CD14-positive monocyte (primary cell): ENCODE data around the gene U2SURP. TPM values are rescaled to one million over a fixed set of nuclear protein-coding genes. Genes with fewer than 3 reads are reported as not detected.

Source experiments
- DNase-seq, 3 donors: peaks; one replicate each; pipeline ENCODE4 v3.0.0-alpha.2; 2011 to 2022
- H2AFZ ChIP-seq: 2 replicates; pipeline ENCODE4 v1.6.0; 2012; ENCODE audit warnings: mild to moderate bottlenecking, low read depth, low read length, inconsistent platforms; ENCODE audit not compliant: insufficient read depth, poor library complexity, severe bottlenecking
- H3K27ac ChIP-seq, 2 donors: 1 replicate in 1 of 2; 2 replicates in 1 of 2; pipeline ENCODE4 v1.5.1; 2012 to 2013; ENCODE audit warnings: low read length in 2 of 2, control low read depth in 1 of 2, inconsistent platforms in 1 of 2, low read depth in 1 of 2, mild to moderate bottlenecking in 1 of 2
- H3K27me3 ChIP-seq, 2 donors: one replicate each; pipeline versions ENCODE4 v1.6.0 to v1.6.1; 2011 to 2013; ENCODE audit warnings: low read length in 2 of 2; ENCODE audit not compliant: control insufficient read depth in 2 of 2, insufficient read depth in 2 of 2
- H3K36me3 ChIP-seq, 2 donors: replicated peaks in 1 of 2; 1 replicate in 1 of 2; 2 replicates in 1 of 2; pipeline versions ENCODE4 v1.5.1 to v1.6.1; 2012 to 2013; ENCODE audit warnings: low read length in 2 of 2, control low read depth in 1 of 2, inconsistent platforms in 1 of 2, mild to moderate bottlenecking in 1 of 2; ENCODE audit not compliant: insufficient read depth in 2 of 2, control insufficient read depth in 1 of 2
- H3K4me1 ChIP-seq, 2 donors: 1 replicate in 1 of 2; 2 replicates in 1 of 2; pipeline versions ENCODE4 v1.5.1 to v1.6.1; 2012 to 2013; ENCODE audit warnings: low read length in 2 of 2, control low read depth in 1 of 2, inconsistent platforms in 1 of 2, mild to moderate bottlenecking in 1 of 2, moderate library complexity in 1 of 2; ENCODE audit not compliant: insufficient read depth in 2 of 2, control insufficient read depth in 1 of 2
- H3K4me2 ChIP-seq: replicated peaks from 2 replicates; pipeline ENCODE3; 2012; ENCODE audit warnings: low read length, moderate library complexity, mild to moderate bottlenecking; ENCODE audit not compliant: poor library complexity, severe bottlenecking; ENCODE audit errors: extremely low read depth
- H3K4me3 ChIP-seq, 3 experiments: fragments of 200-600 bp in 1 of 3; sonication (generic) in 1 of 3; replicated peaks in 1 of 3; 1 replicate in 2 of 3; 2 replicates in 1 of 3; pipeline ENCODE4 v1.5.1; 2011 to 2013; ENCODE audit warnings: low read length in 3 of 3, mild to moderate bottlenecking in 3 of 3, control low read depth in 2 of 3, low read depth in 2 of 3, inconsistent platforms in 1 of 3, moderate library complexity in 1 of 3
- H3K79me2 ChIP-seq: 2 replicates; pipeline ENCODE4 v1.6.0; 2012; ENCODE audit warnings: mild to moderate bottlenecking, control low read depth, inconsistent platforms, low read length, moderate library complexity; ENCODE audit not compliant: insufficient read depth
- H3K9ac ChIP-seq: 2 replicates; pipeline ENCODE4 v1.6.0; 2017; ENCODE audit warnings: low read length, mild to moderate bottlenecking; ENCODE audit not compliant: insufficient read depth, poor library complexity, severe bottlenecking
- H3K9me3 ChIP-seq, 2 donors: replicated peaks in 1 of 2; 1 replicate in 1 of 2; 2 replicates in 1 of 2; pipeline versions ENCODE4 v1.5.1 to v1.6.1; 2012 to 2013; ENCODE audit warnings: low read length in 2 of 2, control low read depth in 1 of 2; ENCODE audit not compliant: control insufficient read depth in 1 of 2, insufficient read depth in 1 of 2
- H4K20me1 ChIP-seq: 2 replicates; pipeline ENCODE4 v1.6.0; 2012; ENCODE audit warnings: mild to moderate bottlenecking, low read length, control low read depth, moderate library complexity; ENCODE audit not compliant: insufficient read depth
- H3K27ac Mint-ChIP-seq, 7 donors: one replicate each; pipeline ENCODE4 v1.8.0; 2020; ENCODE audit warnings: mild to moderate bottlenecking in 7 of 7, mixed read lengths in 7 of 7, moderate library complexity in 6 of 7, inconsistent platforms in 2 of 7
- H3K27me3 Mint-ChIP-seq, 3 donors: one replicate each; pipeline ENCODE4 v1.8.0; 2021 to 2022; ENCODE audit warnings: low read depth in 3 of 3, mild to moderate bottlenecking in 3 of 3, mixed read lengths in 3 of 3, moderate library complexity in 3 of 3, inconsistent platforms in 1 of 3
- H3K36me3 Mint-ChIP-seq, 2 donors: one replicate each; pipeline ENCODE4 v1.8.0; 2020; ENCODE audit warnings: mixed read lengths in 2 of 2, inconsistent platforms in 1 of 2, mild to moderate bottlenecking in 1 of 2
- H3K4me1 Mint-ChIP-seq: one replicate; pipeline ENCODE4 v1.8.0; 2020; ENCODE audit warnings: mild to moderate bottlenecking, mixed read lengths
- H3K4me3 Mint-ChIP-seq, 2 donors: one replicate each; pipeline ENCODE4 v1.8.0; 2020; ENCODE audit warnings: mild to moderate bottlenecking in 2 of 2, mixed read lengths in 2 of 2, moderate library complexity in 1 of 2
- H3K9me3 Mint-ChIP-seq, 7 donors: one replicate each; pipeline ENCODE4 v1.8.0; 2020 to 2022; ENCODE audit warnings: mixed read lengths in 7 of 7, mild to moderate bottlenecking in 6 of 7, moderate library complexity in 6 of 7, inconsistent platforms in 2 of 7
- WGBS: methylation state at CpG from one replicate; pipeline ENCODE4 v1.1.5; 2013; ENCODE audit warnings: missing lambda C conversion rate; ENCODE audit not compliant: insufficient coverage; 5-methylcytosine and 5-hydroxymethylcytosine counted together
- intact Hi-C, 2 donors: fragments of 100-400 bp; cut with micrococcal nuclease; formaldehyde crosslinking; loops; one replicate each; pipeline versions ENCODE4 v1.15.0 to v1.15.1; 2023
- polyA plus RNA-seq, 3 donors: library from polyadenylated mRNA; depleted of rRNA in 1 of 3; unstranded in 2 of 3; stranded (reverse) in 1 of 3; fragments of 300-500 nt in 2 of 3; fragments of >200 nt in 1 of 3; fragmentation: Illumina TruSeq in 2 of 3; gene quantifications; 1 replicate in 2 of 3; 2 replicates in 1 of 3; pipeline ENCODE4 v1.2.3, GENCODE V29; 2012 to 2021
- TF ChIP-seq, protein P1 (sequence below): fragments of 200-600 bp; IDR thresholded peaks from one replicate; pipeline ENCODE4 v1.8.0; 2022; ENCODE audit warnings: antibody characterized with exemption, mild to moderate bottlenecking

U2SURP gene
- polyA plus RNA-seq, 3 donors: 21.1 to 70.4 (median 51.4) TPM

DNA sequence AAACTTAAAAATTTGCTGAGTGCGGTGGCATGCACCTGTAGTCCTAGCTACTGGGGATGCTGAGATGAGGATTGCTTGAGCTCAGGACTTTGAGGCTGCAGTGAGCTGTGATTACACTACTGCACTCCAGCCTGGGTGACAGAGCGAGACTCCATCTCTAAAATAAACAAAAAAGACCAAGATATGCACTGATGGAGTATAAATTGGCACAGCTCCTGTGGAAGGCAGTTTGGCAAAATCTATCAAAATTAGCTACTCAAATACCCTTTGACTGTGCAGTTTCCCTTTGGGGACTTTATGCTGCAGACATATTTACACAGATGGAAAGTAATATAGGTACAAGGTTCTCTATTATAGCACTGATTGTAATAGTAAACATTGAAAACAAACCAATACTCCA lies 18.1 kb upstream of the U2SURP start:
- H3K27me3 ChIP-seq: no peaks in the 10 kb centered on the region
- H3K4me3 ChIP-seq: no peak overlapping the region
- Mint-ChIP-seq H3K36me3 (no peaks in the 10 kb centered on the region), H3K27me3 (peaks cover 0 to 2% (median 0%) of the 10 kb centered on the region in 3 donors), H3K27ac (no peak overlapping the region), H3K4me3 (no peak overlapping the region), H3K4me1 (peaks cover 8% of the 10 kb centered on the region), H3K9me3 (peaks cover 0 to 1% (median 0%) of the 10 kb centered on the region in 7 donors)
- TF ChIP-seq, protein P1, sequence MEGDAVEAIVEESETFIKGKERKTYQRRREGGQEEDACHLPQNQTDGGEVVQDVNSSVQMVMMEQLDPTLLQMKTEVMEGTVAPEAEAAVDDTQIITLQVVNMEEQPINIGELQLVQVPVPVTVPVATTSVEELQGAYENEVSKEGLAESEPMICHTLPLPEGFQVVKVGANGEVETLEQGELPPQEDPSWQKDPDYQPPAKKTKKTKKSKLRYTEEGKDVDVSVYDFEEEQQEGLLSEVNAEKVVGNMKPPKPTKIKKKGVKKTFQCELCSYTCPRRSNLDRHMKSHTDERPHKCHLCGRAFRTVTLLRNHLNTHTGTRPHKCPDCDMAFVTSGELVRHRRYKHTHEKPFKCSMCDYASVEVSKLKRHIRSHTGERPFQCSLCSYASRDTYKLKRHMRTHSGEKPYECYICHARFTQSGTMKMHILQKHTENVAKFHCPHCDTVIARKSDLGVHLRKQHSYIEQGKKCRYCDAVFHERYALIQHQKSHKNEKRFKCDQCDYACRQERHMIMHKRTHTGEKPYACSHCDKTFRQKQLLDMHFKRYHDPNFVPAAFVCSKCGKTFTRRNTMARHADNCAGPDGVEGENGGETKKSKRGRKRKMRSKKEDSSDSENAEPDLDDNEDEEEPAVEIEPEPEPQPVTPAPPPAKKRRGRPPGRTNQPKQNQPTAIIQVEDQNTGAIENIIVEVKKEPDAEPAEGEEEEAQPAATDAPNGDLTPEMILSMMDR: no peak
- no peaks in the 10 kb centered on the region for H3K4me1 ChIP-seq
- no peak overlapping the region for H3K27ac ChIP-seq
- no peak overlapping the region for H2AFZ ChIP-seq
- H3K36me3 ChIP-seq: no peaks in the 10 kb centered on the region
- no peaks in the 10 kb centered on the region for H3K79me2 ChIP-seq
- intact Hi-C loops: no loop called here
- no peak for DNase-seq
- no peak overlapping the region for H3K4me2 ChIP-seq
- H4K20me1 ChIP-seq: no peaks in the 10 kb centered on the region
- no peaks in the 10 kb centered on the region for H3K9me3 ChIP-seq
- no peak overlapping the region for H3K9ac ChIP-seq
- WGBS: 100% methylated on average over 1 of the region's 2 CpGs

DNA sequence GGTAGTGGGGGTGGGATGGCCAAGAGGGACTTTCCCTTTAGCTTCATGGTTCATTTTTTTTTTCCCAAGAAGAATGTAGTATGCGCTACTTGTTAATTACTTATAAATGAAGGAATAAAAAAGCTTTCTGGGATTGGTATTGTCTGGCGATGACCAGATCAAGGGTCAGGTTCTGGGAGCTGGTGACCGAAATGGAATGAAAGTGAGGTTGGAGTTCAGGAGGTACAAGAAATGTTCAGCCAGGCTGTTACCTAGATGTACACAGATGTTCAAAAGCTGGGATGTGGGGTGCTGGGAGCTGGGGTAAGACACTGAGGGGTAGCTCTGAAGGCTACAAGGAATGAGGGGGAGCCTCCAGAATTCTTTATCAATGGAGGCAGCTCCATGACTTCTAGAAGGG lies 17.1 kb upstream of the U2SURP start:
- H3K36me3 Mint-ChIP-seq: no peaks in the 10 kb centered on the region
- Histone ChIP-seq H2AFZ (no peak overlapping the region), H3K36me3 (no peaks in the 10 kb centered on the region), H3K79me2 (no peaks in the 10 kb centered on the region), H3K9me3 (no peaks in the 10 kb centered on the region), H3K4me3 (no peak overlapping the region), H3K9ac (no peak overlapping the region), H4K20me1 (no peaks in the 10 kb centered on the region), H3K4me2 (no peak overlapping the region), H3K27ac (no peak overlapping the region), H3K27me3 (no peaks in the 10 kb centered on the region), H3K4me1 (no peaks in the 10 kb centered on the region)
- intact Hi-C loops: no loop called here
- peaks cover 0 to 1% (median 0%) of the 10 kb centered on the region in 7 donors for H3K9me3 Mint-ChIP-seq
- H3K4me3 Mint-ChIP-seq: no peak overlapping the region
- peaks cover 8% of the 10 kb centered on the region for H3K4me1 Mint-ChIP-seq
- peaks cover 0 to 2% (median 0%) of the 10 kb centered on the region in 3 donors for H3K27me3 Mint-ChIP-seq
- TF ChIP-seq, protein P1: no peak
- no peak overlapping the region for H3K27ac Mint-ChIP-seq
- no peak for DNase-seq
- WGBS: 100% methylated on average over 3 of the region's 3 CpGs
